Stimulated activated naive CD8-positive, alpha-beta T cell treated with anti-CD3 and anti-CD28 coated beads, Interleukin-15, amount 100 ng/mL, for 72 hours (primary cell): Measurements from ENCODE around the gene ELF1.
"Not testable (repeated sequence)": the region's sequence is repeated elsewhere in the genome, so short reads cannot be mapped to it uniquely, and the experiment has no call there.

ENCODE experiments used
- ATAC-seq: fragments of 150-1000 bp; cut with Tn5 transposase; 2 replicates; pipeline ENCODE4 v1.10.0; 2021; ENCODE audit warnings: mild to moderate bottlenecking, moderate library complexity
- DNase-seq, 2 donors: peaks; one replicate each; pipeline ENCODE4 v3.0.0; 2021 to 2022
- H3K27ac Mint-ChIP-seq, 2 donors: one replicate each; pipeline ENCODE4 v1.8.0; 2022; ENCODE audit warnings: mild to moderate bottlenecking in 2 of 2, mixed read lengths in 2 of 2, moderate library complexity in 2 of 2
- H3K27me3 Mint-ChIP-seq: one replicate; pipeline ENCODE4 v1.8.0; 2022; ENCODE audit warnings: mixed read lengths
- H3K4me1 Mint-ChIP-seq: one replicate; pipeline ENCODE4 v1.8.0; 2022; ENCODE audit warnings: mild to moderate bottlenecking, mixed read lengths
- H3K4me3 Mint-ChIP-seq, 2 donors: one replicate each; pipeline ENCODE4 v1.8.0; 2022; ENCODE audit warnings: mild to moderate bottlenecking in 2 of 2, mixed read lengths in 2 of 2, moderate library complexity in 1 of 2
- H3K9me3 Mint-ChIP-seq, 2 donors: one replicate each; pipeline ENCODE4 v1.8.0; 2022; ENCODE audit warnings: mixed read lengths in 2 of 2

The ELF1 gene

GRCh38 chr13:40968416-40969000, 50.6 kb downstream of the ELF1 start:
- Mint-ChIP-seq H3K4me1 (peaks cover 78% of the 10 kb centered on the region), H3K4me3 (no peak overlapping the region), H3K9me3 (no peaks in the 10 kb centered on the region), H3K27ac (peak overlapping the region in 1 of 2 donors; percentile 69), H3K27me3 (no peaks in the 10 kb centered on the region)
- DNase-seq (no peak), ATAC-seq (no peak)

GRCh38 chr13:40966298-40966697, 52.8 kb downstream of the ELF1 start:
- Mint-ChIP-seq H3K4me1 (peaks cover 78% of the 10 kb centered on the region), H3K9me3 (no peaks in the 10 kb centered on the region), H3K4me3 (no peak overlapping the region), H3K27ac (peak overlapping the region in 1 of 2 donors; percentile 33), H3K27me3 (no peaks in the 10 kb centered on the region)
- DNase-seq (no peak), ATAC-seq (no peak)

- Mint-ChIP-seq H3K9me3 (no peaks in the 10 kb centered on the region), H3K4me1 (peaks cover 71% of the 10 kb centered on the region), H3K27ac (no peak overlapping the region), H3K4me3 (peak overlapping the region; percentile 30 to 54), H3K27me3 (no peaks in the 10 kb centered on the region)
- DNase-seq (no peak), ATAC-seq (peak; percentile 66)
These were observed 55.2 kb downstream of the ELF1 start for GRCh38 chr13:40963927-40964326.

GRCh38 chr13:40961826-40962225, 57.3 kb downstream of the ELF1 start:
- Mint-ChIP-seq H3K27ac (peak overlapping the region; percentile 8 to 63), H3K27me3 (no peaks in the 10 kb centered on the region), H3K4me3 (peak overlapping the region; percentile 8 to 44), H3K4me1 (peaks cover 75% of the 10 kb centered on the region), H3K9me3 (no peaks in the 10 kb centered on the region)
- DNase-seq (no peak), ATAC-seq (peak; percentile 46)

- peaks cover 70% of the 10 kb centered on the region for H3K4me1 Mint-ChIP-seq
- DNase-seq (no peak), ATAC-seq (no peak)
- no peak overlapping the region for H3K27ac Mint-ChIP-seq
- no peaks in the 10 kb centered on the region for H3K27me3 Mint-ChIP-seq
- peak overlapping the region in 1 of 2 donors; percentile 8 for H3K4me3 Mint-ChIP-seq
- no peaks in the 10 kb centered on the region for H3K9me3 Mint-ChIP-seq
These were observed 57.9 kb downstream of the ELF1 start for GRCh38 chr13:40961214-40961613.

- no peak for DNase-seq
- Mint-ChIP-seq H3K27ac (peak overlapping the region in 1 of 2 donors; percentile 27), H3K4me3 (no peak overlapping the region), H3K27me3 (no peaks in the 10 kb centered on the region), H3K4me1 (peaks cover 70% of the 10 kb centered on the region), H3K9me3 (no peaks in the 10 kb centered on the region)
- no peak for ATAC-seq
These were observed 58.4 kb downstream of the ELF1 start for GRCh38 chr13:40960716-40961115.

- Mint-ChIP-seq H3K4me3 (no peak overlapping the region), H3K9me3 (no peaks in the 10 kb centered on the region), H3K27me3 (no peaks in the 10 kb centered on the region), H3K4me1 (peaks cover 61% of the 10 kb centered on the region), H3K27ac (no peak overlapping the region)
- DNase-seq (no peak), ATAC-seq (no peak)
These were observed 60.5 kb downstream of the ELF1 start for GRCh38 chr13:40958655-40959054.

GRCh38 chr13:40946485-40946884, 72.6 kb downstream of the ELF1 start:
- Mint-ChIP-seq H3K27ac (peak overlapping the region; percentile 10 to 61), H3K9me3 (no peaks in the 10 kb centered on the region), H3K27me3 (no peaks in the 10 kb centered on the region), H3K4me1 (peaks cover 29% of the 10 kb centered on the region), H3K4me3 (no peak overlapping the region)
- DNase-seq (no peak), ATAC-seq (no peak)

- H3K9me3 Mint-ChIP-seq: no peaks in the 10 kb centered on the region
- DNase-seq (no peak), ATAC-seq (no peak)
- peaks cover 34% of the 10 kb centered on the region for H3K4me1 Mint-ChIP-seq
- no peak overlapping the region for H3K27ac Mint-ChIP-seq
- H3K4me3 Mint-ChIP-seq: no peak overlapping the region
- no peaks in the 10 kb centered on the region for H3K27me3 Mint-ChIP-seq
These were observed 76.0 kb downstream of the ELF1 start for GRCh38 chr13:40943073-40943472.

- DNase-seq: no peak
- Mint-ChIP-seq H3K4me1 (peaks cover 31% of the 10 kb centered on the region), H3K27me3 (no peaks in the 10 kb centered on the region), H3K9me3 (no peaks in the 10 kb centered on the region), H3K27ac (peak overlapping the region in 1 of 2 donors; percentile 93), H3K4me3 (no peak overlapping the region)
- no peak for ATAC-seq
These were observed 77.5 kb downstream of the ELF1 start for GRCh38 chr13:40941581-40941980.

GRCh38 chr13:40940841-40941240, 78.3 kb downstream of the ELF1 start:
- no peaks in the 10 kb centered on the region for H3K27me3 Mint-ChIP-seq
- no peak overlapping the region for H3K4me3 Mint-ChIP-seq
- ATAC-seq: no peak
- no peak for DNase-seq
- no peaks in the 10 kb centered on the region for H3K9me3 Mint-ChIP-seq
- H3K27ac Mint-ChIP-seq: peak overlapping the region in 1 of 2 donors; percentile 51
- H3K4me1 Mint-ChIP-seq: peaks cover 30% of the 10 kb centered on the region

- H3K27ac Mint-ChIP-seq: peak overlapping the region; percentile 37 to 60
- H3K4me1 Mint-ChIP-seq: peaks cover 45% of the 10 kb centered on the region
- DNase-seq (no peak), ATAC-seq (peak; percentile 35)
- H3K4me3 Mint-ChIP-seq: no peak overlapping the region
- H3K27me3 Mint-ChIP-seq: no peaks in the 10 kb centered on the region
- H3K9me3 Mint-ChIP-seq: no peaks in the 10 kb centered on the region
These were observed 85.5 kb downstream of the ELF1 start for GRCh38 chr13:40933508-40934204.

GRCh38 chr13:40932252-40932651, 86.9 kb downstream of the ELF1 start:
- Mint-ChIP-seq H3K27ac (no peak overlapping the region), H3K9me3 (no peaks in the 10 kb centered on the region), H3K4me1 (peaks cover 46% of the 10 kb centered on the region), H3K27me3 (no peaks in the 10 kb centered on the region), H3K4me3 (no peak overlapping the region)
- ATAC-seq: no peak
- DNase-seq: no peak

- Mint-ChIP-seq H3K4me1 (peaks cover 46% of the 10 kb centered on the region), H3K4me3 (no peak overlapping the region), H3K27me3 (no peaks in the 10 kb centered on the region), H3K27ac (no peak overlapping the region), H3K9me3 (no peaks in the 10 kb centered on the region)
- DNase-seq: no peak
- ATAC-seq: no peak
These were observed 87.4 kb downstream of the ELF1 start for GRCh38 chr13:40931719-40932118.

GRCh38 chr13:40929883-40930282, 89.2 kb downstream of the ELF1 start:
- Mint-ChIP-seq H3K4me1 (peaks cover 30% of the 10 kb centered on the region), H3K27ac (peak overlapping the region in 1 of 2 donors; percentile 94)
- H3K4me3 Mint-ChIP-seq, DNase-seq, H3K9me3 Mint-ChIP-seq, H3K27me3 Mint-ChIP-seq, ATAC-seq: not testable (repeated sequence)

GRCh38 chr13:40928980-40929379, 90.1 kb downstream of the ELF1 start:
- Mint-ChIP-seq H3K27me3 (no peaks in the 10 kb centered on the region), H3K27ac (no peak overlapping the region), H3K4me3 (no peak overlapping the region), H3K4me1 (peaks cover 23% of the 10 kb centered on the region), H3K9me3 (no peaks in the 10 kb centered on the region)
- ATAC-seq: no peak
- no peak for DNase-seq
